ENCODE results near the gene IFT122.

DNA sequence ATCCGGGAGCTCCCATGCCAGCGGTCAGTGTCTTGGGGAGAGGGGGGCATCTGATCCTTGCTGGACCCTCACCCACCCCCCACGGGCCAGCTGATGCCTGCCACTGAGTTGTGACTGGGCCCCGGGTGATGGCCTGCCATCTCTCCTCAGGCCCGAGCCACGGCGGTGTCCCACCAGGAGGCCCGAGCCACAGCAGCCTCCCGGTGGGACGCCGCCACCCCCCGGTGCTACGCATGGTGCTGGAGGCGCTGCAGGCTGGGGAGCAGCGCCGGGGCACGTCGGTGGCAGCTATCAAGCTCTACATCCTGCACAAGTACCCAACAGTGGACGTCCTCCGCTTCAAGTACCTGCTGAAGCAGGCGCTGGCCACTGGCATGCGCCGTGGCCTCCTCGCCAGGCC, 107.2 kb downstream of the IFT122 start:
- TF ChIP-seq ZNF274 (IDR thresholded peaks at IDR 0.05; ENCODE audit: low read depth, low read length) = no peak
- no peak for TF ChIP-seq SUZ12 (IDR thresholded peaks at IDR 0.05; ENCODE audit: extremely low read depth, insufficient read depth, insufficient read length)
- no peak for TF ChIP-seq YY1 (IDR thresholded peaks at IDR 0.05; ENCODE audit: insufficient read depth, insufficient read length)

Data from NT2/D1 (cell line).